Glutamatergic neuron (in vitro differentiated cells): ENCODE measurements around the gene PSMB7. TPM values are rescaled to one million over a fixed set of nuclear protein-coding genes. Genes with fewer than 3 reads are reported as not detected.

Experiments
- DNase-seq: peaks from one replicate; pipeline ENCODE4 v3.0.0; 2022
- H3K27ac Mint-ChIP-seq: one replicate; pipeline ENCODE4 v1.8.0; 2020; ENCODE audit warnings: mild to moderate bottlenecking, mixed read lengths, inconsistent platforms; ENCODE audit not compliant: unreplicated experiment
- H3K27me3 Mint-ChIP-seq: one replicate; pipeline ENCODE4 v1.8.0; 2020; ENCODE audit warnings: mild to moderate bottlenecking, moderate library complexity, mixed read lengths, inconsistent platforms; ENCODE audit not compliant: unreplicated experiment
- H3K36me3 Mint-ChIP-seq: one replicate; pipeline ENCODE4 v1.8.0; 2020; ENCODE audit warnings: mild to moderate bottlenecking, mixed read lengths, inconsistent platforms; ENCODE audit not compliant: unreplicated experiment
- H3K4me1 Mint-ChIP-seq: one replicate; pipeline ENCODE4 v1.8.0; 2020; ENCODE audit warnings: mild to moderate bottlenecking, low read depth, mixed read lengths, inconsistent platforms; ENCODE audit not compliant: unreplicated experiment
- H3K4me3 Mint-ChIP-seq: one replicate; pipeline ENCODE4 v1.8.0; 2020; ENCODE audit warnings: mild to moderate bottlenecking, mixed read lengths, inconsistent platforms; ENCODE audit not compliant: unreplicated experiment
- H3K9me3 Mint-ChIP-seq: one replicate; pipeline ENCODE4 v1.8.0; 2020; ENCODE audit warnings: mild to moderate bottlenecking, moderate library complexity, mixed read lengths, inconsistent platforms; ENCODE audit not compliant: unreplicated experiment
- total RNA-seq: library from RNA; stranded (reverse); fragmentation: NEBNext Ultra II Directional; extraction: Animal tissue kit (Norgen Biotek cat#: 25700); gene quantifications from one replicate; pipeline ENCODE4 v1.2.1, GENCODE V29; 2021; ENCODE audit not compliant: unreplicated experiment
- TF ChIP-seq, protein P1 (sequence below): fragments of 200-600 bp; sonication (generic); IDR thresholded peaks from one replicate; pipeline ENCODE4 v1.5.0; 2021; ENCODE audit not compliant: partially characterized antibody, unreplicated experiment

PSMB7 gene
- total RNA-seq, 1 donor from 2014 or later, result 185 TPM

DNA sequence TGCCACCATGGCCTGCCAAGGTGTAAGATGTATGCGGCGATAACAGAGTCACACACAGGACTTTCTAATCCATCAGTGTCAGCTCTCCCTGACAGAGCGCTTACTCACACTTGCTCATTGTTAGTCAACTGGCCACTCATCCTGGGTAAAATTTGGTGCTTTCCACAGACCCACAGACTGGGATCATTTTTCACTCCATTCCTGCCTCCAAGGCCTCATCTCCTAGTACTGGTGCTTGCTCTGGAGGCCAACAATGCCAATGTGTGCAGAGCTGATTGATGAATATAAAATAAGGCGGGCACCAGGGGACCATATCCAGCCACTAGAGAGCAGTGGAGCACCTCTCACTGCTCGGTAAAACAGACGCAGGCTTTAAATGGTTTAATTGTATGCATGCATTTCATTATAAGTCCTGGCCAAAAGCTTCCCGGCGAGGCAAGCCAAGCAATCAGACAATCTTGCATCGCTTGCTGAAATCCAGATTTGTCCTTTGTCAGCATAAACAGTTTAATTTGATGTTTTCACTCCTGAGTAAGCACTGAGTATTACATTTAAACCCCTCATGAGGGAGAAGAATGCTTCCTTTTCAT is 22.3 kb downstream of the PSMB7 start:
- Mint-ChIP-seq H3K27ac (peak overlapping the region; percentile 83), H3K27me3 (no peaks in the 10 kb centered on the region), H3K9me3 (no peaks in the 10 kb centered on the region), H3K4me3 (peak overlapping the region; percentile 39), H3K4me1 (peaks cover 50% of the 10 kb centered on the region), H3K36me3 (no peaks in the 10 kb centered on the region)
- TF ChIP-seq, protein P1, sequence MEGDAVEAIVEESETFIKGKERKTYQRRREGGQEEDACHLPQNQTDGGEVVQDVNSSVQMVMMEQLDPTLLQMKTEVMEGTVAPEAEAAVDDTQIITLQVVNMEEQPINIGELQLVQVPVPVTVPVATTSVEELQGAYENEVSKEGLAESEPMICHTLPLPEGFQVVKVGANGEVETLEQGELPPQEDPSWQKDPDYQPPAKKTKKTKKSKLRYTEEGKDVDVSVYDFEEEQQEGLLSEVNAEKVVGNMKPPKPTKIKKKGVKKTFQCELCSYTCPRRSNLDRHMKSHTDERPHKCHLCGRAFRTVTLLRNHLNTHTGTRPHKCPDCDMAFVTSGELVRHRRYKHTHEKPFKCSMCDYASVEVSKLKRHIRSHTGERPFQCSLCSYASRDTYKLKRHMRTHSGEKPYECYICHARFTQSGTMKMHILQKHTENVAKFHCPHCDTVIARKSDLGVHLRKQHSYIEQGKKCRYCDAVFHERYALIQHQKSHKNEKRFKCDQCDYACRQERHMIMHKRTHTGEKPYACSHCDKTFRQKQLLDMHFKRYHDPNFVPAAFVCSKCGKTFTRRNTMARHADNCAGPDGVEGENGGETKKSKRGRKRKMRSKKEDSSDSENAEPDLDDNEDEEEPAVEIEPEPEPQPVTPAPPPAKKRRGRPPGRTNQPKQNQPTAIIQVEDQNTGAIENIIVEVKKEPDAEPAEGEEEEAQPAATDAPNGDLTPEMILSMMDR, result no peak
- peak; percentile 39 for DNase-seq

DNA sequence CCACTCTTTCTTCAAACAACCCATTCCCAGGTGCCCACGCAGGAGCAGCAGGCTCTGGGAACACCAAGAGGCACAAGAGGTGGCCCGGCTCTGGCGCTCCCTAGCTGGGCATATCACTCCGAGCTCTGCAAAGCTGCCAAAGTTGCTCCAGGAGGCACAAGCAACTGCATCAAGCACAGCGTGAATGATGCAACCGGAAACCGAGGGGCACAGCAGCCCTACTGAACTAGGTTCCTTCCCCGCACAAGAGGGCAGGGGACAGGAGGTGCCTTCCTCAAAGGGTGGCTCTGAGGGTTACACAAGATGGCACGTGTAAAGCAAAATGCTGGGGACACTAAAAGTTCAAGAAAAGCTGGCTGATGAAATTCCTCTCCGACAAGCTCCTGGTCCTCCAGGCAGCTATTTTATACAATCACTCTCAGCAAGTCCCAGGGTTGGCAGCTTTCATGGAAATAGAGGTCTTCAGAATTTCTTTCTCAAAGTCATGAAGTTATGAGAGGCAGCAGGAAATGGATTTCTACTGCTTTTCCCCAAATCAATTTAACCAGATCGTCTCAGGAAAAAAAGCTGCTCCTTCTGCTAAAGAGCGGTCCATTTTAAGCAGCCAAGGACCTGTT is 22.9 kb downstream of the PSMB7 start:
- Mint-ChIP-seq H3K27ac (peak overlapping the region; percentile 83), H3K9me3 (no peaks in the 10 kb centered on the region), H3K4me1 (peaks cover 52% of the 10 kb centered on the region), H3K36me3 (no peaks in the 10 kb centered on the region), H3K27me3 (no peaks in the 10 kb centered on the region), H3K4me3 (no peak overlapping the region)
- DNase-seq, result no peak
- TF ChIP-seq, protein P1, result no peak

GRCh38 chr9:124390794-124391658 is 24.2 kb downstream of the PSMB7 start:
- H3K4me1 Mint-ChIP-seq, result peaks cover 55% of the 10 kb centered on the region

DNA sequence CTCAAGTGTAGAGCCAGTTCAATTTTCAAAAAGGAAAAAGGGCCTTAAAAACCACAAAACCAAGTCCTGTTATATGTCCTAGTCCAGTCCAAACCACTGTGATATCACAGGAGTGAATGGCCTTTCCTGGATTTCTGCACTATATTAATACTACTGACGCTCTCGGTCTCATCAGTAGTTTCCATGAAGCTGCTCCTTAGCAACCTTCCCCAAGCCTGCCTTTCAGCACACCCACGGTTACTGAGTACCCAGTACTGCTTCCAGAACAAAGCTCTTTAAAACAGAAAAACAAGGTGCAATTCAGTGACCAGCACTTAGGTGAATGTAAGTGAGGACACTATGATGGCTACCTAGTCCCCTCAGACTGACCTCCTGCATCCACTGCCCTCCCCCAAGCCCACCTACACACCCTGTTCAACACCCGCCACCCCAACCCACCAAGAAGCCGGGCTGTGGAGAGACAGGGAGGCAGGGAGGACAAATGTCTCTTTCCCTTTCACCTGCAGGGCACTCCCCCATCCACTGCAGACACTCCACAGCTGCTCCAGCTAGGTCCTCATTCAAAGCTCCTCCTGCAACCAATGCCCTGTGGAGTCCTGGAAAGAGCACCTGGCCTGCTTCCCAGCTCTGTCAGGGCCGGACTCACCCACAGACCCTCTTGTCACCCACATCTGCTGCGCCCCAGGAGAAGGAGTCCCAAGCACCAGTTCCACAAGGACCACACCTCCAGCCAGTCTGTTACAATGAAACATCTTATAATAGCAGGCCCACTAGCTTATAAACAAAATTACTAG is 25.9 kb downstream of the PSMB7 start:
- no peak for DNase-seq
- Mint-ChIP-seq H3K9me3 (no peaks in the 10 kb centered on the region), H3K36me3 (no peaks in the 10 kb centered on the region), H3K27me3 (no peaks in the 10 kb centered on the region), H3K27ac (peak overlapping the region; percentile 67), H3K4me1 (peaks cover 65% of the 10 kb centered on the region), H3K4me3 (no peak overlapping the region)
- TF ChIP-seq, protein P1, result no peak

More at GRCh38 chr9:124390794-124391658, 24.2 kb downstream of the PSMB7 start:
- H3K27me3 Mint-ChIP-seq, result no peaks in the 10 kb centered on the region
- peak overlapping the region; percentile 24 for H3K27ac Mint-ChIP-seq
- H3K9me3 Mint-ChIP-seq, result no peaks in the 10 kb centered on the region
- no peaks in the 10 kb centered on the region for H3K36me3 Mint-ChIP-seq
- no peak overlapping the region for H3K4me3 Mint-ChIP-seq
- DNase-seq, result no peak
- TF ChIP-seq, protein P1, result no peak
